WI38 (cell line): ENCODE data around the gene ENTPD6.
A peak's percentile ranks its signal among the peaks of the same experiment; 100 is the strongest.
"Not testable (repeated sequence)": the region's sequence is repeated elsewhere in the genome, so short reads cannot be mapped to it uniquely, and the experiment has no call there.

Source experiments
- H3K4me3 ChIP-seq: 2 replicates; pipeline ENCODE4 v1.5.1; 2011; ENCODE audit warnings: low read depth, mild to moderate bottlenecking, control low read depth, low read length
- TF ChIP-seq, protein P1 (sequence below): IDR thresholded peaks from 2 replicates; pipeline ENCODE4 v1.5.1; 2012; ENCODE audit warnings: low read depth, mild to moderate bottlenecking, control low read depth, low read length

Gene ENTPD6

DNA sequence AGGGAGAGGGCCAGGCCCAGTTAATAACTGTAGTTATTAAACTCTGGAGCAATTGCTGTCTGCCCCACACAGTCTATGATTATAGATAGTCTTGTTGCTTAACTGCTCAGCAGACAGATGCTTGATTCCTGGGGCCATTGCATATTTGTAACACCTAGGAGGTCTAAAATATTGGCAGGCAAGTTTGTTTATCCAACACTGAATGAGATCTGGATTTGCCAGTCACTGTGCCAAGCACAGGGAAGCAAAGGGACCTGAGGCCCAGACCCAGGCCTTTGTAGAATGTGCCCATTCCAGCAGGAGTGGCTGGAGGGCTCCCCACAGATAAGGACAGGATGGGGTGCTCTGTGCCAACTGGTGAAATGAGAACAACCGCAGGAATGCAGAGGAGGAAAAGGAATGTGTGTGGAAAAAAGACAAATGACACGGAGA, 17.6 kb upstream of the ENTPD6 start:
- TF ChIP-seq, protein P1, sequence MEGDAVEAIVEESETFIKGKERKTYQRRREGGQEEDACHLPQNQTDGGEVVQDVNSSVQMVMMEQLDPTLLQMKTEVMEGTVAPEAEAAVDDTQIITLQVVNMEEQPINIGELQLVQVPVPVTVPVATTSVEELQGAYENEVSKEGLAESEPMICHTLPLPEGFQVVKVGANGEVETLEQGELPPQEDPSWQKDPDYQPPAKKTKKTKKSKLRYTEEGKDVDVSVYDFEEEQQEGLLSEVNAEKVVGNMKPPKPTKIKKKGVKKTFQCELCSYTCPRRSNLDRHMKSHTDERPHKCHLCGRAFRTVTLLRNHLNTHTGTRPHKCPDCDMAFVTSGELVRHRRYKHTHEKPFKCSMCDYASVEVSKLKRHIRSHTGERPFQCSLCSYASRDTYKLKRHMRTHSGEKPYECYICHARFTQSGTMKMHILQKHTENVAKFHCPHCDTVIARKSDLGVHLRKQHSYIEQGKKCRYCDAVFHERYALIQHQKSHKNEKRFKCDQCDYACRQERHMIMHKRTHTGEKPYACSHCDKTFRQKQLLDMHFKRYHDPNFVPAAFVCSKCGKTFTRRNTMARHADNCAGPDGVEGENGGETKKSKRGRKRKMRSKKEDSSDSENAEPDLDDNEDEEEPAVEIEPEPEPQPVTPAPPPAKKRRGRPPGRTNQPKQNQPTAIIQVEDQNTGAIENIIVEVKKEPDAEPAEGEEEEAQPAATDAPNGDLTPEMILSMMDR: no peak
- H3K4me3 ChIP-seq: no peak overlapping the region

DNA sequence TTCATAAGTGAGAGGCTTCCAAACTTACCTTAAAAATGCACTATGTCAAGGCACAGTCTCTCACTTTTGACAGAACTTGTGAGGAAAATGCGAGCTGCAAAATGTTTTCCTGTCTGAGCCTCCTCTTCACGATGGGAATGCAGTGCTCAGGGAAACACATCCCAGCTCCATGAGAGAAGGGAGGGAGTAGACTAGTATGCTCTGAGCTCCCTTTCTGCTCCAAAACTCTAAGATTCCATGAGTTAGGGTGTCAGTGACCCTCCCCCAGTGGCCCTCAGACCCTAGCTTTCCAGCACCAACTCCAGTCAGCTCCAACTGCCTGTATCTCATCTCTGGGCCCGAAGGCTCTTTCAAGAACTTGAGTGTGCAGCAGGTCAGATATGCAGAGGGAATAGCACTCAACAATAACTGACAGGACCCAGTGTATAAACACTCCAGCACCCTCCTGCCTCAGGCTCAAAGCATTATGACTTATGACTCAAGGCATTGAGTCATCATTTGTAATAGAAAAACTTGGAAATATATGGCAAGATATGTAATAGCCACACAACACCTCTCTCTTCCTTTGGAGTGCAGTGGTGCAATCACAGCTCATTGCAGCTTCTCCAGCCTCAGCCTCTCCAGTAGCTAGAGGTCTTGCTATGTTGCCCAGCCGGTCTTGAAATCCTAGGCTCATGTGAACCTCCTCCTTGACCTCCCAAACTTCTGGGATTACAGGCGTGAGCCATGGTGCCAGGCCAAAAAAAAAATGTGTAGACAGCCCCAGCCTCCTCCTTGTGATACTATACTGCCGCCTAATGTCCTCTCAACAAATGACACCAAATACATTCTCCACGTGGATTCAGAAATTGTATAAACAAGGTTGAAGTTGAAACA, 16.7 kb upstream of the ENTPD6 start:
- TF ChIP-seq, protein P1: peak; percentile 85
- H3K4me3 ChIP-seq: no peak overlapping the region

DNA sequence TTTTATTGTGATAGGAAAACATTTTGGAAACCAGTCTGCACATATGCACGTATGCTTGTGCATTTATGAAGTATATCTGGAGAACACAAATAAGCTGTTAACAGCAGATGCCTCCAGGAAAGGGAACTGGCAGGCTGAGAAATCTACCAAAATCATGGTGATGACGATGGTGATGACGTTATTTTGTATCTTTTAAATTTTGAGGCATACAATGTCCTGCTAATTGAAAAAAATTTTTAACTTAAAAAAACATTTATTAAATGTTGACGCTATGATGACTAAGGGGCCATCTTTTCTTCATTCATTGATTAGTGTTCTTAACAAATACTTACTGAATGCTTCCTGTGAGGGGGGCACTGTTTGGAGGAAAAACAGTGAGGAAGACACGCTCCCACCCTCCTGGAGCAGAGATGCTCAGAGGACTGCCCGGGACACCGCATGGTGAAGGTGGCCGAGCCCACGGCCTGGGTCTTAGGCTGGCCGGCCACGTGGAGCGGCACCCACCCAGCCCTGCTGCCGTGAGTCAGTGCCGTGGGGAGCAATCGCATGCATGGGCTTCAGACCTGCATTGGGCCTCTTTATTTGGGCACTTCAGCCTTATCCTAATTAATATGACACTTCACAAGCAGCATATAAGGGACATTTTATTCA, 15.9 kb upstream of the ENTPD6 start:
- TF ChIP-seq, protein P1: no peak
- no peak overlapping the region for H3K4me3 ChIP-seq

DNA sequence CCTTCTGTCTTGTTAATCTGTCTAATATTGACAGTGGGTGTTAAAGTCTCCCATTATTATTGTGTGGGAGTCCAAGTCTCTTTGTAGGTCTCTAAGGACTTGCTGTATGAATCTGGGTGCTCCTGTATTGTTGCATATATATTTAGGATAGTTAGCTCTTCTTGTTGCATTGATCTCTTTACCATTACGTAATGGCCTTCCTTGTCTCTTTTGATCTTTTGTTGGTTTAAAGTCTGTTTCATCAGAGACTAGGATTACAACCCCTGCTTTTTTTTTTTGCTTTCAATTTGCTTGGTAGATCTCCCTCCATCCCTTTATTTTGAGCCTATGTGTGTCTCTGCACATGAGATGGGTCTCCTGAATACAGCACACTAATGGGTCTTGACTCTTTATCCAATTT, 11.1 kb upstream of the ENTPD6 start:
- not testable (repeated sequence) for H3K4me3 ChIP-seq

DNA sequence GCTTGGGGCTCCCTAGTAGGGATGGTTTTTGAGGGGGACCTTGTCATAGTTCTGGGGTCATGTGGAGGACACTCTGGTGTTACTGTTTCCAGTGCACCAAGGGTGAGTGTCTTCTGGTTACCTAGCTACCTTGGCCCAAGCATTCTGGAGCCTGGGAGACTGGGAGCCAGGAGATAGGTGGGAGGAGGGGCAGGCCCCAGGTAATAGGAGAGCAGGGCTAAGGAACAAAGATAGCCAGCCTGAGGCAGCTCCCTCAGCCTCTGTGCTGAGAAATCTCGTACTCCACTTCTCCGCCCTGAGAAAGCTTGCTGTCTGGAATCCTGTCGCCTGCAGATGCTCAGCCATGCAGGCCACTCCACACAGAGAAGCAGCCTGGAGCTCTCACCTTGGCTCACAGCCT, 8.3 kb upstream of the ENTPD6 start:
- H3K4me3 ChIP-seq: no peak overlapping the region
- TF ChIP-seq, protein P1: no peak

DNA sequence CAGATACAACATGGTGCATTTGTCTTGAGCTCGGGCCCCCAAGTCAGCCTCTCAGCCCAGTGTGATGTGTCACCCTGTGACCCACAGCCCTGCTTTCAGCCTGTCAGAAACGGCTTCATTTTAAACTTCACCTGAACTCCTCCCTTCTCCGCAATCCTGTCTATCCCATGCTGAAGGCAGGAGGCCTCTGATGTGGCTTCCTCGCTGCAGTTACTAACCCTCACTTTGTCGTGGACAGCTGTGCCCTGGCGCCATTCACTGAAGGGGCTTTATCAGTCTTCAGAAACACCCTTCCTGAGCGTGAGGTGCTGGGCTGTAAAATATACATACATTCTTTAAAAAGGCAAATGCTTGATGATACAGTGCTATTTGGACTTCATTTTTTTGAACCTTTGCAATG, 7.9 kb upstream of the ENTPD6 start:
- TF ChIP-seq, protein P1: no peak
- no peak overlapping the region for H3K4me3 ChIP-seq

DNA sequence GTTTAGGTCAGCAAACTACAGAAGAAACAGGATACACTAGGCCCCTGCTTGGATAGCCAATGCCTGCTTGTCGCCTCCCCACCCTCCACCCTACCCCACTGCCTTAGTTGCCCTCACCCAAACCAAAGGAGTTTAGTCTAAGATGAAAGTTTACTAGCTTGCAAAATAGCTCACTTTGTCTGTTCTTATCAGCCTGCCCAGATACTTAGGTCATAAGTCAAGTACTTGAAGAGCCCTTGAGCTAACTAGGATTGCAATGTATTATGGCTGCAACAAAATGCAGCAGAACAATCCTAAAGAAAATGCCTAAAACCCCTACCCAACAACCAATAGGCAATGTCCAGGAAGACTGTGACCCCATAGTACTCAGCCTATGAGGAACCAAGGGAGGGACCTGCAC, 7.3 kb upstream of the ENTPD6 start:
- no peak overlapping the region for H3K4me3 ChIP-seq
- TF ChIP-seq, protein P1: no peak

DNA sequence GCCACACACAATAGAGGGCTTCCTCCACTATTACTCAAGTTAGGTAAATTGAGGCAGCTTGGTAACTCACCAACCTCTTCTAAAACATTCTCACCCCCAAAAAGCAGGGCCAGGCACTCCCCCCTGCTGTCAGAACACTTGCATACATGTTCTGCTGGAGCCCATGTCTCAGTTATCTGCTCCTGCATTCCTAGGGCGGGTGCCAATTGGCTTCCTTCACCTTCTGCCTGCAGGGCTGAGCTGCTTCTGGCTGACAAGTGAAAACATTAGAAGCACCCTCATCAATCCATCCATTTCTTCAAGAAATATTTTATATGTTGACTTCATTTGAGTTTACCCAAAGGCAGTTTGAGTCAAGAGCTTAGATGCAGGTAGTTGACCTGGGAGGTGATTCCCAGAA, 4.5 kb upstream of the ENTPD6 start:
- TF ChIP-seq, protein P1: no peak
- no peak overlapping the region for H3K4me3 ChIP-seq
